Activated naive CD8-positive, alpha-beta T cell treated with anti-CD3 and anti-CD28 coated beads, Interleukin-2, amount 50 U/mL, for 24 hours (primary cell): ENCODE data around the gene CLMN.

Experiments used
- ATAC-seq: fragments of 150-1000 bp; cut with Tn5 transposase; one replicate; pipeline ENCODE4 v1.10.0; 2021
- DNase-seq: peaks from one replicate; pipeline ENCODE4 v3.0.0; 2021
- H3K27ac Mint-ChIP-seq: one replicate; pipeline ENCODE4 v1.8.0; 2021; ENCODE audit warnings: mild to moderate bottlenecking, mixed read lengths
- H3K27me3 Mint-ChIP-seq: one replicate; pipeline ENCODE4 v1.8.0; 2021; ENCODE audit warnings: mixed read lengths
- H3K36me3 Mint-ChIP-seq: one replicate; pipeline ENCODE4 v1.8.0; 2021; ENCODE audit warnings: low read depth, mixed read lengths
- H3K4me1 Mint-ChIP-seq: one replicate; pipeline ENCODE4 v1.8.0; 2021; ENCODE audit warnings: mixed read lengths
- H3K4me3 Mint-ChIP-seq: one replicate; pipeline ENCODE4 v1.8.0; 2021; ENCODE audit warnings: mild to moderate bottlenecking, moderate library complexity, mixed read lengths
- H3K9me3 Mint-ChIP-seq: one replicate; pipeline ENCODE4 v1.8.0; 2021; ENCODE audit warnings: mixed read lengths

CLMN gene

DNA sequence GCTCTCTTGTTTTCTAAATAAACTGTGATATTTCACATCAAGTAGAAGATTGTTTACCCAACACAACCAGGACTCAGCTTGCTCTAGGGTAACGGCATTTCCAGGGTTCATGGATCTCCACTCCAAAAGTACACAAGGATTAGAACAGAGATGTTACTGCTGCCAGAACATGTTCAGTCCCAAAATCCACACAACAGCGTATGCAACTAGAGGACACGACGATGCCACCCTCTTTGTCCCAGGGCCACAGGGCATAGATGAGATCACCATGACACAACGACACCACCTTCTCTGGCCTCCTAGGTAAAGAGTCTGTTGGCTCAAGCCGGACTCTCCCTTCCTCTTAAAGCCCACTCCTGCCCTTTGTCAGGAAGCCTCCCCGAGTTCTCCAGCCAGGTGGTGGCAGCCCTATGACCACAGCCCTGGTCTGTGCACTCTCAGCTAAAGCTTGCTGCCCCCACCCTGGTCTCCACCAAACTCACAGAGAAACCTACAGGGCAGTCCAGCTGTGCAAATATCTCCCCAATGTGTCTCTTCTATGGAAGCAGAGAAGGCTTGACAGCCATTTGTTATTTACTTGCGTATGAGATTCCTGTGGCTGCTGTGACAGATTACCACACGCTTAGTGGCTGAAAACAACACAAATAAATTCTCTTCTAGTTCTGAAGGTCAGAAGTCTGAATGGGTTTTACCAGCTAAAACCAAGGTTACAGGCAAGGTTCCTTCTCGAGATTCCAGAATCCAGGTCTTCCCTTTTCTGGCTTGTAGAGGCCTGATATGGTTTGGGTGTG lies 10.3 kb downstream of the CLMN start:
- ATAC-seq = no peak
- H3K27ac Mint-ChIP-seq = no peak overlapping the region

DNA sequence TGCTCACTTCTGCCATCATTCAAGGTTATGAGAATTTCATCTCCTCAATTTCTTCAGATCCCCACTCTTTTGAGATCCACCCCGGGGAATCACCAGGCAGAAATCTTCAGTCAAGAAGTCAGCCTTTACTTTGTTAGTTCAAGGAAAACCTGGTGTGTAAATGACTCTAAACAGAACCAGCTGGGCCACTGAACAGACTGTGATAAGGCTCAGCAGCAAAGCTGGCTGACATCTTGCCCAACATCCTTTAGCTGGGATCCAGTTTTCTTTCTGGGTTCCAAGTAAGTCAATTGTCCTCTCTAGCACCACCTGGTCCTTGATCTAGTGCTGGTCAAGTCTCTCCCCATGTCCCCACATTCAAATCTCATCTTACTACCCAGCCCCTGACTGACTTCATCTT lies 11.6 kb downstream of the CLMN start:
- ATAC-seq = no peak
- DNase-seq = no peak
- Mint-ChIP-seq H3K36me3 (no peaks in the 10 kb centered on the region), H3K27ac (no peak overlapping the region), H3K9me3 (no peaks in the 10 kb centered on the region), H3K4me1 (no peaks in the 10 kb centered on the region), H3K27me3 (peaks cover 7% of the 10 kb centered on the region), H3K4me3 (no peak overlapping the region)

More for the DNA sequence above, 10.3 kb downstream of the CLMN start:
- Mint-ChIP-seq H3K27me3 (peaks cover 11% of the 10 kb centered on the region), H3K4me1 (peaks cover 4% of the 10 kb centered on the region), H3K36me3 (no peaks in the 10 kb centered on the region), H3K9me3 (no peaks in the 10 kb centered on the region), H3K4me3 (no peak overlapping the region)
- no peak for DNase-seq

DNA sequence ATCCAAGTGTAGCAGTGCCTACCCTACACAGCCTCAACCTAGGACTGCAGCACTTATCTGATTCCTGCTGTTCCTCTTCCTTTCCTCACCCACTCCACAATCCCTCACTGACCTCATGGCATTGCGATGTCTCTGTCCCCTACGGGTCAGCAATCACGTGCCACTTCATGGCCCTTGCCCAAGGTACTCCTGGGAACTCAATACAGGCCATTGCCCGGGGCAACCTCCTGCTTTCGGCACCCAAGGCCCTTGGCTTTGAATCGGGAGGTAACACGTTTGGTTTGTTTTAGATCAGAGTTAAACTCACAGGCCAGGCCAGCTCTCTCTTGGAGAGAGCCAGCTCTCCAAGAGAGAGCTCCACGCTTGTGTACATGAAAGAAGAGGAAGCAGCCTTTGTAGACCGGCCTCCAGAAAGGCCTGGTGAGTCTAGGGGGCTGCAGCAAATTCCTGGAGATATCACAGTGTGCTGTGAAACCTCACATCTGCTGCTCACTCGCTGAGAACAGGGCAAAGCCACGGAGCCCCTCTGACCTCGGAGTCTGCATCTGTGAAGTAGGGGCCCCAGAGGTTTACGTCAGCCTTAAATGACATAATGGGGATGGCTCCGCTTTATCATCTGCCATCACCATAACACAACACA lies 12.2 kb downstream of the CLMN start:
- Mint-ChIP-seq H3K4me1 (no peaks in the 10 kb centered on the region), H3K4me3 (no peak overlapping the region), H3K9me3 (no peaks in the 10 kb centered on the region), H3K27me3 (peaks cover 4% of the 10 kb centered on the region), H3K27ac (no peak overlapping the region), H3K36me3 (no peaks in the 10 kb centered on the region)
- no peak for DNase-seq
- ATAC-seq = no peak

DNA sequence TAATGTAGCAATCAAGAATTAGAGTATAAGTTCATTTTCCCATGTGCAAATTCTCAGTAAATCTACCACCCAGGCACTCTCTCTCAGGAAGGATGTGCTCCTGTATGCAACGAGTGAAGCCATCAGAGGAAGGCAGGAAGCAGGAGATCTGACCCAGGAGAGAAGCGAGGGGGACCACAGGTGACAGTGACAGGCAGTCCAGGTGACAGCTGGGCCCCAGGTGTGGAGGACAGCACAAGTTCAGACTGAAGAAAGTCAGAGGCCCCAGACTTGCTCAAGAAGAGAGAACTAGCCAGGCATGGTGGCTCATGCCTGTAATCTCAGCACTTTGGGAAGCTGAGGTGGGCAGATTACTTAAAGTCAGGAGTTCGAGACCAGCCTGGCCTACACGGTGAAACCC lies 13.8 kb downstream of the CLMN start:
- Mint-ChIP-seq H3K4me1 (no peaks in the 10 kb centered on the region), H3K27ac (no peak overlapping the region), H3K9me3 (no peaks in the 10 kb centered on the region), H3K27me3 (peaks cover 4% of the 10 kb centered on the region), H3K4me3 (no peak overlapping the region), H3K36me3 (no peaks in the 10 kb centered on the region)
- no peak for ATAC-seq
- DNase-seq = no peak

DNA sequence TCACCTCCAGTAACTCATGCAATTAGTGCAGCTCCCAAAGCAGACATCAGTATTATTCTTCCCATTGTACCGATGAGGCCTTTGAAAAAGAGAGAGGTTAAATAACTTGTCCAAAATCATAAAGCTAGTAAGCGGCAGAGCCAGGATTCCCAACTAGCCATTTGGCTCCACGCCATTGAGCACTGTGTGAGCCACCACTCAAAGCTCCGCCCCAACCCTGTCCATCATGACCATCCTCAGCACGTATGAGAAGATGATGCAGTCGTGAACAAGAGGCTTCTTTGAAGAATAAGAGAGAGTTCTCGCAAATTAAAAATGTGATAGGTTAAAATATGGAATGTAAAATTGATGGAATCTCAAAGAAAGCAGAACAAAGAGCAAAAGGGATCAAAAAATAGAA lies 14.6 kb downstream of the CLMN start:
- no peaks in the 10 kb centered on the region for H3K9me3 Mint-ChIP-seq

DNA sequence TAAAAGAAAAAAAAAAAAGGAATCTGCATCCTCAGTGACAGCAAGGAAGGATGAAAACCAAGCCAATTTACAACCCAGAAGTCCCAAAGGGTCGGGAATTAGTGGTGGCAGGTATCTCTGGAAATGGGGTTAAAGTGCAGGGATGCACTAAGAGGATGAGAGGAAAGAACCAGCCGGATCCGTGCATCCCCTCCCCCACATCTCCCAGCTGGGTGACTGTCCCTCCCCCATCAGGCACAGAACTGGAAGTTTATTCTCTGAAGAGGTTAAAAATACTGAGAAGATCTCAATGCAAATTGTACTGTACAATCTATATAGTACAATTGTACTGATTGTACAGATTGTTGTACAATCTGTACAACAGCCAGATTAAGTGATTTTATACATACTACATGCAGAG lies 15.4 kb downstream of the CLMN start:
- ATAC-seq = no peak
- Mint-ChIP-seq H3K27ac (no peak overlapping the region), H3K4me1 (peaks cover 5% of the 10 kb centered on the region), H3K36me3 (no peaks in the 10 kb centered on the region), H3K4me3 (no peak overlapping the region), H3K9me3 (no peaks in the 10 kb centered on the region), H3K27me3 (peaks cover 4% of the 10 kb centered on the region)
- no peak for DNase-seq

More for the DNA sequence above, 14.6 kb downstream of the CLMN start:
- ATAC-seq = no peak
- H3K4me1 Mint-ChIP-seq = peaks cover 2% of the 10 kb centered on the region
- H3K27me3 Mint-ChIP-seq = peaks cover 4% of the 10 kb centered on the region
- H3K27ac Mint-ChIP-seq = no peak overlapping the region
- no peak overlapping the region for H3K4me3 Mint-ChIP-seq
- no peak for DNase-seq
- no peaks in the 10 kb centered on the region for H3K36me3 Mint-ChIP-seq

DNA sequence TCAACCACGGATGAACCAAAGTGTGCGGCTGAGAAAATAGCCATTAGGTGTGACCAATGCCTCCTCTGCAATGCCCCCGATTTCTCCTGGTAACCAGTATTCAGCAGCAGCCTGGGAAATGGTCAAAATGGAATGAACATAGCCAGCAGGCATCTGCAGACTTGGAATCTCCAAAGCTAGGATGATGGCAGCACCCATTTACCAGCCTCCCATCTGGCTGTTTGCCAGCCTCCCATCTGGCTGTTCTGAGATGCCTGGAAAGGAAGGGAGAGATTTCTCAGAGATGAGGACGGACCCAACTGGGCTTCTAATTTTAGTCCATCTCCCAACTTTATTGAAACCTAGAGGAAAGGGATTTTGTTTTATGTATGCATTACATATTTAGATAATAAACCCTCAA lies 16.2 kb downstream of the CLMN start:
- Mint-ChIP-seq H3K4me3 (no peak overlapping the region), H3K36me3 (no peaks in the 10 kb centered on the region), H3K27me3 (peaks cover 2% of the 10 kb centered on the region), H3K9me3 (no peaks in the 10 kb centered on the region), H3K27ac (no peak overlapping the region), H3K4me1 (peaks cover 5% of the 10 kb centered on the region)
- ATAC-seq (no peak), DNase-seq (no peak)

DNA sequence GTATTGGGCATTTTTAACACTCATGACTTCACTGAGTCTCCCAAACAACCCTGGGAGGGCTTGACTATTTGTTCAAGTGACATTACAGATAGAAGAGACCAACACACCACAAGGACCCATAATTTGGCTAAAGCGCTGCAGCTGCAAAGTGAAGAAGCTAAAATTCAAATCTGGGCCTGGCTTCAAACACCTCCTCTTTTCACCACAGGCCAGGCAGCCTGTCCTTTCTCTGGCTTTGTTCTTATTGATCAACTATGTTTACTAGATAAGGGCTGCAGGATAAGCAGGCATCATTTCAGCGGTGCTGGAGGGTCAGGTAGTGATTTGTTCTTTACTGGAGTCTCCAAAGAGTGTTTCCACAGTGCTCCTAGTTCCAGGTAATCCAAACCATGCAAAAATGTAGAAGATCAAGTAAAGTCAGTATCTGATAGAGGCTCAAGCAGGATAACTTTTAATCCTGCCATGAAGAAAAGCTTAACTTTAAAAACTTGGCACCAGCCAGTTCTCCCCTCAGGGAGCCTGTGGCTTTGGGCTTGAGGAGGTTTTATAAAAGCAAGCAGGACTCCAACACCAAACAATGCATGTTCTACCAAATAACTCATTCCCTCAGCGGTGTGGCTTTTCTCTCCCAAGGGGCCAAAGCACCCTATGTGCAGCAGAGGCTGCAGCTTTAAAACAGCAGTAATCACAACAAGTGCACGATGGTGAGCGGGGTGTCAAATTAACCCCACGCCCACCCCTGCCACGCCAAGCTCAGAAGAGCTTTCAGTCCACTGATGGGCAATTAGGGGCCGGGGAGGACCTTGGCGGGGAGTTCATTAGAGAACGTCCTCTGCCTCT lies 16.8 kb downstream of the CLMN start:
- H3K27me3 Mint-ChIP-seq = peaks cover 2% of the 10 kb centered on the region
- H3K27ac Mint-ChIP-seq = no peak overlapping the region
- no peaks in the 10 kb centered on the region for H3K9me3 Mint-ChIP-seq
- H3K4me1 Mint-ChIP-seq = peaks cover 5% of the 10 kb centered on the region
- DNase-seq = no peak
- no peak overlapping the region for H3K4me3 Mint-ChIP-seq
- H3K36me3 Mint-ChIP-seq = no peaks in the 10 kb centered on the region
- no peak for ATAC-seq

DNA sequence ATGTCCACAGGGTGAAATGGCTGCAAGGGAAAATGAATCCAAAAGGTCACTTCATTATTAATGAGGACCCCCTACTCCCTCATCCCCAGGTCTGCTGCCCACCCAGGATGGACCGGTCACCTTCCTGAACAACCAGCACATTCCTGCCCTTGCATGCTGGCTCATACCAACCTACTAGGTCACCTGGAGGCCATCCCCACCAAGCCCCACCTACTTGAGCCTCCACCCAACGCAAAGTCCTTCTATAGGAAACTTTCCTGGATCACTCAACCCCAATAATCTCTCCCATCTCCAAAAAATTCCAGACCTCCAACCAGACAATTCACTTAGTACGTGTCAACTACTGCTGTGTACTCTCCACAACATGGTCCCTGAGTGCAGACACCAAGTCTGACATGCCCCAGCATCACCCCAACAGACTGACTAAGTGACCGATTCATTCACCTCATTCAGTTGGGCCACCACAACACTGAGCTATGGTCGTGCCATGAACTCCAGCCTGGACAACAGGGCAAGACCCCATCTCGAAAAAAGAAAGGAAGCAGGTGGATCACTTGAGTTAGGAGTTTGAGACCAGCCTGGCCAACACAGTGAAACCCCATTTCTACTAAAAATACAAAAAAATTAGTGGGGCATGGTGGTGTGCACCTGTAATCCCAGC lies 18.1 kb downstream of the CLMN start:
- H3K36me3 Mint-ChIP-seq = no peaks in the 10 kb centered on the region
- no peaks in the 10 kb centered on the region for H3K9me3 Mint-ChIP-seq
- H3K27me3 Mint-ChIP-seq = peaks cover 2% of the 10 kb centered on the region
- no peak for ATAC-seq
- H3K4me3 Mint-ChIP-seq = no peak overlapping the region
- H3K27ac Mint-ChIP-seq = no peak overlapping the region
- no peak for DNase-seq
- H3K4me1 Mint-ChIP-seq = peaks cover 5% of the 10 kb centered on the region

DNA sequence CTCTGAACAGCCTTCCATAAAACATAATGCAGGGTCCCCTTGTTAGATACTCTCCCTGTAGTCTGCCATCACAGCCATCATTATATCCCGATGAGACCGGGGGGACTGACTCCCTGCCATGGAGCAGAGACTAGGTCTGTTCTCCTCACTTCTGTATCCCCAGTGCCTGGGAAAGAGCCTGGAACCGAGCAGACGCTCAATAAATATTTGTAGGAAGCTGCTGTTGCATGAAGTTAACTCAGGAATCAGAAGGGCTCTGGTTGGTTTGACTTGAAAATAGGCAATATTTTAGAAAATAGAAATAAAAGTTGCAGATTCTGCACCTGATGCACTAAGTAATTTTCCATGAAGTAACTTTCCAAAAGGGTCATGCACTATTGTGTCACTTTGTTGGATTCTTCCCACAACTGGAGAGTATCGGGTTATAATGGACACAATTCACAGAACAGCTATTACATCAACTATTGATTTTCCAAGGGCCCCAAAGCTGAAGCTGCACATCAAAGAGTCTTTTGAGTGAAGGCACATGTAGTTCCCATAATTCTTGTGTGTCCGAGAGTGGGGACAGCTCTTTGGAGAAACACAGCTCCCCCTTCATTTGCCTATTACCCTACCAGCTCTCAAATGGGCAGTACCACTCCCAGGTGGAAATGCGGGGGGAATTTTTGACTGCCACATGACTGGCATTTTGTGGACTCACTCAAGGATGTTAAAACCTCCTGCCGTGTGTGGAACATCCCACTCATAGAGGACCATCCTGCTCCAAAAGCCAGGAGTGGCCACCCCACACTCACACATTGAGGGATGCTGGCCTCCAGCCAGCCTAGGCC lies 18.8 kb downstream of the CLMN start:
- no peak overlapping the region for H3K4me3 Mint-ChIP-seq
- no peaks in the 10 kb centered on the region for H3K9me3 Mint-ChIP-seq
- DNase-seq (no peak), ATAC-seq (no peak)
- no peaks in the 10 kb centered on the region for H3K36me3 Mint-ChIP-seq
- H3K27me3 Mint-ChIP-seq = peaks cover 2% of the 10 kb centered on the region
- H3K27ac Mint-ChIP-seq = no peak overlapping the region
- peaks cover 5% of the 10 kb centered on the region for H3K4me1 Mint-ChIP-seq

DNA sequence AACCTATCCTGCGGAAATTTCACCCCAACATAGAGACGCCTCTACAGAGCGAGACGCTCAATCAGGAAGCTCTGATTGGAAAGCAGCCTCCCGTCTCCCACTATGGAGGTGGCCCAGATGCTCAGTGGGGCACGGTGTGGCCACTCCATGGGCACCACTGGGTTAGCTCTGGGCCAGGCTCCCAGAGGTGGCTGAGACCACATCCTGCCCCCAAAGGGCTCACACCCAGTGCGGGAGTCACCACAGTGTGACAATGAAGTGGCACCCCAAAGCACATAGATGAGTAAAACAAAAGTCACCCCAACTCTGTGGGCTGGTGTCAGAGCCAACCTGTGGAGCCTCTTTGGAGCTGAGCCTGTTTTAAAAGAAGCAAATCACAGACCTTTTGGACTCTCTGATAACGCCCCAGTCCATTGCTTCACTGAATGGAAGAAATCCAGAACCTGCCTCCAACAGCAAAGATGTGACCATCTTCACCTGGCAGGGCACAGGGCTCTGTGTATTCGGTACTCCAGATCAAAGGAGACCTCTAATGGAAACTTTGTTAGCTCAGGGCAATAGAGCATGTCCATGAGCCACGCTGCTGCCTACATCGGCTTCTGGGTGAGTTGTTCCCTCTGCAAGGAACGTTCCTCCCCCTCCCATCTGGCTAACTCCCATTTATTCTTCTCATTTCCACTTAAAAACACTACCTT lies 19.6 kb downstream of the CLMN start:
- ATAC-seq = peak; percentile 33
- Mint-ChIP-seq H3K4me1 (peaks cover 5% of the 10 kb centered on the region), H3K9me3 (no peaks in the 10 kb centered on the region), H3K27ac (no peak overlapping the region), H3K27me3 (peaks cover 3% of the 10 kb centered on the region), H3K36me3 (no peaks in the 10 kb centered on the region), H3K4me3 (no peak overlapping the region)
- no peak for DNase-seq

DNA sequence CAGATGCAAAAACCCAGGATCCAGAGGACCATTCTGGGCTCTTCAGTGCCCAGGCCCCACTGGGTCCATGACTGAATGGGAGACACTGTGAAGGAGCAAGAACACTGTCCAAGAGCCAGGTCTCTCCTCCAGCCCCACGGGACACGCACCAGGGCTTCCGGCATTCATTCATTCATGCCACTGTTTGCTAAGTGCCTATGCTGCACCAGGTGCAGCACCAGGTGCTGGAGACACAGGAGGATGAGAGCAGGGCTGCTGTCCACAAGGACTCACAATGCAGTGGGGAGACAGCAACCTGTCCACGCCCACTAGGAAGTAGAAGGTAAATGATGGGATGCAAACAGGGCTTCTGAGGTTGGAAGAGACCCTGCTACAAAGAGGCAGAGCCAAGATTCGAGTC lies 20.4 kb downstream of the CLMN start:
- Mint-ChIP-seq H3K36me3 (no peaks in the 10 kb centered on the region), H3K27me3 (peaks cover 7% of the 10 kb centered on the region), H3K9me3 (no peaks in the 10 kb centered on the region), H3K4me3 (no peak overlapping the region), H3K4me1 (peaks cover 5% of the 10 kb centered on the region), H3K27ac (no peak overlapping the region)
- ATAC-seq (no peak), DNase-seq (no peak)

DNA sequence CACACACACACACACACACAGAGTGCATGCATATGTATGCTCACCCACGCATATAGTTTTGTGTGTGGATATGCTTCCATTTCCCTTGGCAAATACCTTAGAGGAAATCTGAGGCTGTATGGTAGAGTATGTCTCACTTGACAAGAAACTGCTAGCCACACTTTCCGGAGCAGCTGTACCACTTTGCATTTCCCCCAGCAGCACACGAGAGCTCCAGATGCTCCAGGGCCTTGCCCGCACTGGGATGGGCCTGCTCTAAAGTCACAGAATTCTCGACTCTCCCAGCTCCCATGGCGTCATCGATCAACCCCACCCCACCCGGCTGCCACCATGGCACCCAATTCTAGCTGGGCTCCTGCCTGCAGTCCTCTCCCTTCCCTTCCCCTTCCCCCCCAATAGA lies 21.9 kb downstream of the CLMN start:
- H3K27me3 Mint-ChIP-seq = peaks cover 8% of the 10 kb centered on the region
- no peaks in the 10 kb centered on the region for H3K9me3 Mint-ChIP-seq
- ATAC-seq (no peak), DNase-seq (no peak)
- no peak overlapping the region for H3K4me3 Mint-ChIP-seq
- H3K4me1 Mint-ChIP-seq = peaks cover 5% of the 10 kb centered on the region
- no peaks in the 10 kb centered on the region for H3K36me3 Mint-ChIP-seq
- no peak overlapping the region for H3K27ac Mint-ChIP-seq
